Endothelial cell (in vitro differentiated cells): ENCODE results near the gene DEGS2. TPM values are rescaled to one million over a fixed set of nuclear protein-coding genes. Genes with fewer than 3 reads are reported as not detected.

ENCODE experiments used
- DNase-seq: peaks from one replicate; pipeline ENCODE4 v3.0.0; 2021; ENCODE audit warnings: low spot score
- H3K27ac Mint-ChIP-seq: one replicate; pipeline ENCODE4 v1.8.0; 2021; ENCODE audit warnings: mixed read lengths, inconsistent platforms; ENCODE audit not compliant: unreplicated experiment
- H3K27me3 Mint-ChIP-seq: one replicate; pipeline ENCODE4 v1.8.0; 2021; ENCODE audit warnings: mild to moderate bottlenecking, moderate library complexity, mixed read lengths, inconsistent platforms; ENCODE audit not compliant: unreplicated experiment
- H3K36me3 Mint-ChIP-seq: one replicate; pipeline ENCODE4 v1.8.0; 2021; ENCODE audit warnings: mild to moderate bottlenecking, low read depth, mixed read lengths, inconsistent platforms; ENCODE audit not compliant: unreplicated experiment
- H3K4me1 Mint-ChIP-seq: one replicate; pipeline ENCODE4 v1.8.0; 2021; ENCODE audit warnings: mild to moderate bottlenecking, mixed read lengths, inconsistent platforms; ENCODE audit not compliant: unreplicated experiment
- H3K4me3 Mint-ChIP-seq: one replicate; pipeline ENCODE4 v1.8.0; 2021; ENCODE audit warnings: mild to moderate bottlenecking, mixed read lengths, inconsistent platforms; ENCODE audit not compliant: unreplicated experiment
- H3K9me3 Mint-ChIP-seq: one replicate; pipeline ENCODE4 v1.8.0; 2021; ENCODE audit warnings: mixed read lengths, inconsistent platforms; ENCODE audit not compliant: unreplicated experiment
- total RNA-seq: library from RNA; stranded (reverse); fragmentation: NEBNext Ultra II Directional; extraction: Animal tissue kit (Norgen Biotek cat#: 25700); gene quantifications from one replicate; pipeline ENCODE4 v1.2.1, GENCODE V29; 2021; ENCODE audit not compliant: unreplicated experiment
- TF ChIP-seq, protein P1 (sequence below): fragments of 200-600 bp; sonication (generic); IDR thresholded peaks from one replicate; pipeline ENCODE4 v1.5.0; 2021; ENCODE audit warnings: antibody characterized with exemption; ENCODE audit not compliant: unreplicated experiment

The DEGS2 gene
- total RNA-seq, 1 donor from 2014 or later = not detected

DNA sequence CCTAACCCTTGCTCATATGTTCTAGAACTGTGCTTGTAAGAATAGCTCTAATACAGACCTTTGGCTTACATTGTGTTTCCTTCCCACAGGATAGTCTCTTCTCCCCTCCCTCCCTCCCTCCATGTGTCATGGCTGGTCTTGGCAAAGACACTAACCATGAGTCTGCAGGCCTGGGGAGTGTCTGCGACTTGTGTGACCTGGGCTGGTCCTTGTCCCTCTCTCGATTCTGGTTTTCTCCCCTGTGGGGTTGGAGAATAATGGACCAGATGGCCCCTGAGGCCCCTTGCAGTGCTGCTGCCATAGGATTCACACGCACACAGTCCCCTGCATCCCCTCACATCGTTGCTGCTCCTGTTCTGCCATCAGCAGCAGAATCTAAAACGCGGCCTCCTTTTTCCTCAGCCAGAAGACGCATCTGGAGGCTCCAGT lies 30.3 kb downstream of the DEGS2 start:
- H3K27ac Mint-ChIP-seq = no peak overlapping the region
- no peak for DNase-seq
- TF ChIP-seq, protein P1, sequence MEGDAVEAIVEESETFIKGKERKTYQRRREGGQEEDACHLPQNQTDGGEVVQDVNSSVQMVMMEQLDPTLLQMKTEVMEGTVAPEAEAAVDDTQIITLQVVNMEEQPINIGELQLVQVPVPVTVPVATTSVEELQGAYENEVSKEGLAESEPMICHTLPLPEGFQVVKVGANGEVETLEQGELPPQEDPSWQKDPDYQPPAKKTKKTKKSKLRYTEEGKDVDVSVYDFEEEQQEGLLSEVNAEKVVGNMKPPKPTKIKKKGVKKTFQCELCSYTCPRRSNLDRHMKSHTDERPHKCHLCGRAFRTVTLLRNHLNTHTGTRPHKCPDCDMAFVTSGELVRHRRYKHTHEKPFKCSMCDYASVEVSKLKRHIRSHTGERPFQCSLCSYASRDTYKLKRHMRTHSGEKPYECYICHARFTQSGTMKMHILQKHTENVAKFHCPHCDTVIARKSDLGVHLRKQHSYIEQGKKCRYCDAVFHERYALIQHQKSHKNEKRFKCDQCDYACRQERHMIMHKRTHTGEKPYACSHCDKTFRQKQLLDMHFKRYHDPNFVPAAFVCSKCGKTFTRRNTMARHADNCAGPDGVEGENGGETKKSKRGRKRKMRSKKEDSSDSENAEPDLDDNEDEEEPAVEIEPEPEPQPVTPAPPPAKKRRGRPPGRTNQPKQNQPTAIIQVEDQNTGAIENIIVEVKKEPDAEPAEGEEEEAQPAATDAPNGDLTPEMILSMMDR = no peak
- H3K4me3 Mint-ChIP-seq = peak overlapping the region; percentile 28
- peaks cover 14% of the 10 kb centered on the region for H3K27me3 Mint-ChIP-seq
- H3K9me3 Mint-ChIP-seq = no peaks in the 10 kb centered on the region
- peaks cover 36% of the 10 kb centered on the region for H3K36me3 Mint-ChIP-seq
- peaks cover 11% of the 10 kb centered on the region for H3K4me1 Mint-ChIP-seq

DNA sequence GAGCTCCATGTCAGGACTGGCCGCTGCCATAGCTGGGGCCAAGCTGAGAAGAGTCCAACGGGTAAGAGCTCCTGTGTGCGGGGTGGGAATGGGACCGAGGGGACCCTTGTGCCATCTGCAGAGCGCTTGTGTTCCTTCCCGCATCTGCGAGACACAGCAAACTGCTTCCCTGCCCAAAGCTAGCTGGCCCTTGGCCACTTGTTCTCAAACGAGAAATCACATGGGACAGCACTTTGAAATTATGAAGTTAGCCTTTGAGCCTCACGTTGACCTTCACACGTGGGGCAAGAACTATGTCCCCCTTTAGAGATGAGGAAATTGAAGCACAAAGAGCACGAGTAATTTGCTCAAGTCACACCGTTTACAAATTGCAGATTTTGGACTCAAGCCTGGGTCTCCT lies 30.8 kb downstream of the DEGS2 start:
- Mint-ChIP-seq H3K4me3 (no peak overlapping the region), H3K27me3 (peaks cover 14% of the 10 kb centered on the region), H3K27ac (no peak overlapping the region), H3K4me1 (peaks cover 11% of the 10 kb centered on the region), H3K9me3 (no peaks in the 10 kb centered on the region), H3K36me3 (peaks cover 33% of the 10 kb centered on the region)
- no peak for DNase-seq
- TF ChIP-seq, protein P1 = no peak

DNA sequence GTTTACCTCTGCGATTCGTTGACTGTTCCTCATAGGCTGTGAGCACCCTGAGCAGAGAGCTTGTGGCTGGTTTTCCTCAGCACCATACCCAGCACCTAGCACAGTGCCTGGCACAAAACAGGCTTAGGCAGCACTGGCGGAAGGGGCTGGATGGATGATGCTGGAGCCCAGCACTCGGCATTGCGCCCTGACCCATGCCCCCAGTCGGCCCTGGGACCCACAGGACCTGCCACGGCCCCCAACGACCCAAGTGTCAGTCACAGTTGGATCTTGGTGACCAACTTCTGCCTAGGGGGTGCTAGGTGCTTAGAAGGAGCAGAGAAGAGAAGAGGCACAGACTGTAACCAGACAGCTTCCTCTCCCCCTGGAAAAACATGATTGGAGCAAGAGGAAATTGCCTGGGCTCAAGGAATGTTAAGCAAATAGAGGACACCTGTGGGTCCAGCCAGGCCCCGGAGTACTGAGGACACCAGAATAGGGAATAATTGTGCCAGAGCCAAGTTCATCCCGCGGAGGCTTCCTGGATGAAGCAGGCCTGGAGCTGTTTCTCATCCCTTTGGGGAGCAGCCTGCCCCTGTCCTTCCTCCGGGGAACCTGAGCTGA lies 31.5 kb downstream of the DEGS2 start:
- TF ChIP-seq, protein P1 = no peak
- Mint-ChIP-seq H3K9me3 (no peaks in the 10 kb centered on the region), H3K4me1 (peaks cover 11% of the 10 kb centered on the region), H3K27ac (no peak overlapping the region), H3K4me3 (no peak overlapping the region), H3K36me3 (peaks cover 32% of the 10 kb centered on the region), H3K27me3 (peaks cover 14% of the 10 kb centered on the region)
- DNase-seq = no peak

DNA sequence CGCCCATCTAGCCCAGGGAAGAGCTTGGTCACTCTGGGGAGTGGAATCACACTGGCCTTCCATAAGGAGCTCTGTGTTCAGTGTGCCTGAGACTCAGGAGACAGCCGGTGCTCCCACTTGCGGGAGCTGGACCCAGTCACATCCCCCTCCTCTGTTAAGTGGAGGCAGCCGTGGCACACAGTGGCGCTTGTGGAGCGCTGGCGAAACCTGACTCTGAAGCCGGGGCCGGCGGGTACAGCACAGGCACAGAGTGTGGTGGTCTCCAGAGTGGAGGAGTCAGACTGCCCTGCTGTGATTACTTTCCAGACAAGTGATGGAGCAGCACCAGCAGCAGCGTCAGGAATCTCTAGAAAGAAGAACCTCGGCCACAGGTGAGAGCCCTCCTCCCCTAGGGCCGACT lies 33.0 kb downstream of the DEGS2 start:
- Mint-ChIP-seq H3K36me3 (peaks cover 28% of the 10 kb centered on the region), H3K4me1 (peaks cover 11% of the 10 kb centered on the region), H3K9me3 (no peaks in the 10 kb centered on the region), H3K27ac (no peak overlapping the region), H3K27me3 (peaks cover 10% of the 10 kb centered on the region), H3K4me3 (no peak overlapping the region)
- TF ChIP-seq, protein P1 = no peak
- DNase-seq = no peak

DNA sequence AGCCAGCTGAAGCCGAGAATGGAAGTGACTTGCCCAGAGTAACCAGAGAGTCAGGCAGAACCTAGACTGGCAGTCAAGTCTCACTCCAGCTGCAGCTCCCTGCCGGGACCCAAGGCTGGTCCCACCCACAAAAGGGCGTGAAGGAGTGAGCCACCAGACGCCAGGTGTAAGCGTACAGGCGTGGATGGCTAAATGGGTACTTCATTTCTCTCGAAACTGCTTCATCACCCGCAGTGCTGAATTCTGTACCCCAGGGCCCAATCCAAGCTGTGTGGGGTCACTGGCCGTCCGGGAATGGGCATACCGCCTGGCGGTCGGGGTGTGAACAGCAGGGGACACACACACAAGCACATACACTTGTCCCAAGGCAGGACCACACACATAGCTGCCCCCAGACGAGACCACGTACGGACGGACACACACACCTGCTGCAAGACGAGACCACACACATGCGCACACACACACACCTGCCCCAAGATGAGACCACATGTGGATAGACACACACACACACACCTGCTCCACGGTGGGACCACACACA lies 34.8 kb downstream of the DEGS2 start:
- H3K27me3 Mint-ChIP-seq = peaks cover 7% of the 10 kb centered on the region

More for the DNA sequence above, 34.8 kb downstream of the DEGS2 start:
- DNase-seq = no peak
- Mint-ChIP-seq H3K4me3 (peak overlapping the region; percentile 63), H3K4me1 (peaks cover 9% of the 10 kb centered on the region), H3K36me3 (peaks cover 17% of the 10 kb centered on the region), H3K9me3 (no peaks in the 10 kb centered on the region), H3K27ac (peak overlapping the region; percentile 42)
- TF ChIP-seq, protein P1 = no peak
